HG03565 (cell line): Measurements from ENCODE around the gene RGS2.
A peak's percentile ranks its signal among the peaks of the same experiment; 100 is the strongest.

Experiments
- ATAC-seq: cut with Tn5 transposase; IDR thresholded peaks from one replicate; pipeline ENCODE4 v1.9.1; 2021; ENCODE audit warnings: mild to moderate bottlenecking, moderate library complexity; ENCODE audit not compliant: unreplicated experiment

The RGS2 gene

DNA sequence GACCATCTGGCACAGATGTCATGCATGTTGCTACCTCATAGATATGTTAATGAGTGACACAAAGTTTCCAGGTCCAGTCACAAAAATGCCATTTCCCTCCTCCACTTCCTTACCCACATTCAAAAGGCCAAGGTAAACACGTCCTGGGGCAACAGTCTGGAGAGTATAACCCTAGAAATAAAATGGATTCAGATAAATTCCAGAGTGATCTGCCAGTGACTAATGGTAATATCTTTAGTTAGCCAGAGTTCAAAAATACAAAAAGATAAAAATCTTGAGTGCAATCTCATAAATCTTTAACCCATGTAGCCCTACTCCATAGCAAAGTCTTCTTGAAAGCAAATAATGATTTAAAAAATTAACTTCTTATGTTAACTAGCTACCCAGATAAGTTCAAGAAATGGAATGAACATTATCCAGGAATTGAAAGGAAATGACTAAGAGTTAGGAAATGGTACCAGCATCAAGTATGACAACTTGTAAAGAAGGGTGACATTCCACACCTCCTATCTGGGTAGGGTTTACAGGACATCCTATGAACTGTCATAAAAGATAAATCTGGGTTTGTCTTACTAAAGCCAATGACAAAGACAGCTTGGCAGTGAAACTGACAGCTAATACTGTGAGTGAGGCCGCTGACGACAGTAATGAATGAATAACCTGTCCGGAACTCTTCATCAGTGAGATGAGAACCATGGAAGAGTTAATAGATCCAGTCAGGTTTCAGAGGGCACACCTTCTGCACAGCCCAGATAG is 18.1 kb downstream of the RGS2 start:
- no peak for ATAC-seq

DNA sequence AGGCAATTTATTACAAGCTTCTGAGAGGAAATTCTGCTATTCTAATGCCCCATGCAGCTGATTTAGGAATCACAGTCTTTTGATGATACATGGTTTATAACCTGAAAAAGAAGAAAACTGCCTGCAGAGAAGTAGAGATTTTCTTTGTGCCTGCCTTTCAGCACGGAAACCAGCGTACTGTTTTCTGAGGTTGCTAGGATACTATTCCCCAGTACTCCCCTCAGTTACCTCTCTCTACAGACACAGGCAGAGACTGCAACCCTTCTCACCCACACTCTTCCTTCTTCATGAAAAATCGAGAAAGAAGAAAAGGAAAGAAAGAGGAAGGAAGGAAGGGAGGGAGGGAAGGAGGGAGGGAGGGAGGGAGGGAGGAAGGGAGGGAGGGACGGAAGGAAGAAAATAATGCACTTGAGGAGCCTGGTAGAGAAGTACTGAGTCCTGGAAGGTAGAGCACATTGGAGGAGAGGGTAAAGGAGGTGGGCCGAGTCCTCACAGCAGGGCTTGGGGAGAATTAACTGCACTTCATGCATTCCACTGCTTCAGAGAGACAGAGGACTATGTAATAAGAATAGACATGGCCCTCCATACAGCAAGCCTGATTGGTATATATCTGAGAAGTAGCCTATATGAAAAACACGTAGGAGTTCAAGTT is 21.9 kb downstream of the RGS2 start:
- no peak for ATAC-seq

DNA sequence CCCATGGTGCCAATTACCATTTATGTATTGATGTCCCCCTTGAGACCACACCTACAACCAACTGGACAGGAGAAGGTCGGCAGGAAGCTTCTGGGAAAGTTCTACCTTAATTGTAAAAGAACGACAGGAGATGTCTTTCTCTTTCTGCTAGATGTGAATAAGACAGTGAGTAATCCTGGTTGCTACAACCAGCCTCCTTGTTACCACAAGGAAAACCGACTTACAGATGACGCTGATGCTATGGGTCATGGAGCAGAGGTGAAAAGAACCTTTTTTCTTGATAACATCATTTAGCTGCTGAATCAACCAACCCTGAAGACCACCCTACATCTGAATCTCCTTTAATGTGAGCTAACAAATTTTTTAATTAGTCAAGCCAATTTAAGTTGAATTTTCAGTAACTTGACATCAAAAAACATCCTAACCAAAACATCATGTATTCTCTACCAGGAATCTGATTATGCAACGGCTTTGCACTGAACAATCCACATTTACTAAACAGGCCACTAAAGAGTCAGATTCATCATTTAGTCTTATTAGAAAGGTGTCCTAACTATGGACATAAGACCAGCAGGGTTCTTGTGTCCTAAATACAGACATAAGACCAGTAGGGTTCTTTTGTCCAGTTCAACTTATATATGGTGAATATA is 23.0 kb downstream of the RGS2 start:
- ATAC-seq, result no peak

DNA sequence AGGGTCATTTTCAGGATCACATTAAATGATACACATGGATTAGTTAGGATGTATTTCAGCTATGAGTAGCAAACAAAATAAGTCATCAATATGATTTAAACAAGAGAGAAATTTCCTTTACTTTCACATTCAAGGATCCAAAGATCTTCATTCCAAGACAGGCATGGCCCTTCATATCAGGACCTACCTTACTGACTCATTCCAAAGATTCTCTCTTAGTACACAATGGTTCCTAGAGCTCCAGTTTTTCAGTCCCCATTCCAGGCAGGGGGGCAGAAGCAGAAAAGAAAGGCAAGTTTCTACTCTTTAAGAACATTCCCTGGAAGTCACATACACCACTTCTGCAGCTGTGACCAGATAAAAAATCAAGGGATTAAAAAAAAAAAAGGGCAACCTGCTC is 23.7 kb downstream of the RGS2 start:
- ATAC-seq, result no peak

DNA sequence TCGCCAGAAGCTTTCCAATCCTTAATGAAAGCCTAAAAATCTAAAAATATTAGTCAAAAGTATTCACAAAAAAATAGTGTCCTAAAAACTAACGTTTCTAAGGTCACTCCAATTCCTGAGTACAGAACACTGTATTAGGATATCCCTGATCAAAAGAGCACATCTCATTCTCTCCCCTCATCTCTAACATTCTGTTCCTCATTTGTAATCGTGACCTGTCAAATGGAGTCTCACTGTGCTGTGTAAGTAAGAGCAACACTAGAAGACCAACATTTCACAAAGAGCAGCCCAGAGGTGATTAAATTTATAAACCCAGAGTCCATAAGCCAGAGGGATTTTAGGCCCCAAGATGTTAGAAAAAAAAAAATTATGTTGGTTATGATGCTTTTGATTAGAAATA is 26.3 kb downstream of the RGS2 start:
- ATAC-seq, result no peak

DNA sequence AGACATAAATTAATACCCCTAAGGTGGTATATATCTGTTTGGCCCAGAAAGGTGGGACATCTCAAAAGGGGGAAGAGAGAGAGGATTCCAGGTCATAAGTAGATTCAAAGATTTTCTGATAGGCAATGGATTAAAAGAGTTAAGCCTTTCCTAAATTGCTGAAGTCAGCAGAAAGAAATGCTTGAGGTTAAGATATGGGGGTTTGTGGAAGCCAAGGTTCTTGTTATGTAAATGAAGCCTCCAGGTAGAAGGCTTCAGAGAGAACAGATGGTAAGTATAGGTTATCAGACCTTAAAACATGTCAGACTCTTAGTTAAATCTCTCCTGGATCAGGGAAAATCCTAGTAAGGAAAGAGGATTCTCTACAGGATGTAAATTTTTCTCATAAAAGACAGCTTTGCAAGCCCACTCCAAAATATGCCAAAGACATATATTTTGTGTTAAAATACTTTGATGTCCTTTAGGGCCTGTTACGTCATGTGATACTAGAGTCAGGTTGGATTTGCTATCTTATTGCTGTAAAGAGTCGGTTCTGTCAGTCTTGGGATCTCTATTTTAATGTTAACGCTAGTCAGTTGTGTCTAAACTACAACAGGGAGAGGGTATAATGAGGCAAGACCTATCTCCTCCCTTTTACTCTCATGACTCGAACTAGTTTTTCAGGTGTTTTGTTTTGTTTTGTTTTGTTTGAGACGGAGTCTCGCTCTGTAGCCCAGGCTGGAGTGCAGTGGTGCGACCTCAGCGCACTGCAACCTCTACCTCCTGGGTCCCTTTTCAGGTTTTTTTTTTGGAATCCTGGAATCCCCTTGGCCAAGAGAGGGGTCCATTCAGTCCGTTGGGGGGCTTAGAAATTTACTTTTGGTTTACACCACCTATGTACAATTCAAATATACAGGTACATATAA is 30.6 kb downstream of the RGS2 start:
- ATAC-seq, result no peak

- ATAC-seq, result no peak
Observed at GRCh38 chr1:192844360-192844759, 35.5 kb downstream of the RGS2 start.

DNA sequence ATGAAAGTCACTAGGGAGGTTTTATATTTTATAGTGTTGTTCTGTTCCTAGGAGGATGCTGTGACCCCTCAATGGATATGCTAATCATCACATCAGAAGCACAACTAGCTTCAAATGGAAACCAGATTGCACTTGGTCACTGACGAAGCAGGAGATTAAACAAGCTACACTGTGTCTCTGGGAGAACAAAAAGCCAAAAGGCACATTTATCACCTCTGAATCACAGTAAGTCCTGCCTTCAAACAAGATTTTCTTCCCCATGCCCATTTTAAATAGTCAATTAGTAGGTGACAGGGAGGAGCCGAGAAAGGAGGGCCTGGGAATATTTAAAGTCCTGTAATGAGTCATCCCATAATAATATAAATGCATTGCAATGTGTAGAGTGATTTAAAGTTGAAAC is 38.1 kb downstream of the RGS2 start:
- ATAC-seq, result no peak

GRCh38 chr1:192849011-192849410 is 40.2 kb downstream of the RGS2 start:
- no peak for ATAC-seq

DNA sequence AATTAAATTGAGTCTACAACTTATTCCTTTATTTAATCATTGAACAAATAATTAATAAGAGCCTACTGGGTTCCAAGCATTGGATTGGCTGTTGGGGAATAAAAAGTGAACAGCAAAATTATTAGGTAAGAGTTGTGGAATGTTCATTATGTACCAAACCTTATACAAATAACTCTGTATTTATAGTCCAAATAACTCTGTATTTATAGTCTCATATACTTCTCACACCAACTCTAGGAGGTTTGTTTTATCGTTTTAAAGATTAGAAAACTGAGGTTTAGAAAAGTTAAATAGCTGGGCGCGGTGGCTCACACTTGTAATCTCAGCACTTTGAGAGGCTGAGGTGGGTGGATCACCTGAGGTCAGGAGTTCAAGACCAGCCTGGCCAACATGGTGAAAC is 40.6 kb downstream of the RGS2 start:
- no peak for ATAC-seq

DNA sequence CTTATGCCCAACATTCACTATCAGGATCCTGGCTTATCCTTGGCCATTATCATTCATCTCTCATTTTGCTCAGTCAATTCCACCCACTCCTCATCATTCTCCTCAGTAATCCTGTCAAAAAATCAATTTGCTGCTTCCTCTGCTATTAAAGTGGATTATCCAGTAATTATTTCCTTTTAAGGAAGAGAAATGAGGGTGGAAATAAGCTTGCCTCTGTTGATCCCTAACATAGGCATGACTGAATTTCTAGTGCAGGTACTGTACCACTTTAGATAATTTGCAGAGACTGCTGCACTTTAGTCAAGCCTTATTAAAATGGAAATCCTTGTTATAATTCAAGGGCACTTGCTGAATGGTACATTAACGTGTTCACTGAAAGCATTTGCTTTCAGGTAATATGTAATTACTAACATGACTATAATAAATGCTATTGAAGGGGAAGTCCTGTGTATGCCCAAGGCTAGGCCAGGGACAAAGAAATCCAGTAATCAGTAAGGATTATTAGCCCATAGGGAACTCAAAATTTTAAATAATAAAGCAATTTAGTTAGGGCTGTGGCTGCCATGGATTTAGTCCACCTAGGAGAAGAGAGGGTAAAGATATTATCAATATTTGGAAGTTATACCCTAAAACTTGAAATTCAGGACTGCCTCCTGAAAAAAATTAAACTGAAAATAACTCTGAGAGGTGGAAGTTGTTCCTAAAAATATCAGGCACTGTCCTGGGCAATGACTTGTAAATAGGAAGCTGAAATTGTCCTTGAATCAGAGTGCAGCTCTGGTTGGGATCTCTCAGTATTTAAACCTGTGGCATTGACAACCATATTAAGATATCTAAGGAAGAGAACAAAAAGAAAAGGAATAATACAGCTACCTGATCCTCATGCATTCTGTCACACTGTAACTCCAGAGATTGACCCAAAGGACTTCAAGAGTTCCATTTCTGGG is 43.4 kb downstream of the RGS2 start:
- ATAC-seq, result no peak

- no peak for ATAC-seq
Observed at GRCh38 chr1:192858456-192858855, 49.6 kb downstream of the RGS2 start.

DNA sequence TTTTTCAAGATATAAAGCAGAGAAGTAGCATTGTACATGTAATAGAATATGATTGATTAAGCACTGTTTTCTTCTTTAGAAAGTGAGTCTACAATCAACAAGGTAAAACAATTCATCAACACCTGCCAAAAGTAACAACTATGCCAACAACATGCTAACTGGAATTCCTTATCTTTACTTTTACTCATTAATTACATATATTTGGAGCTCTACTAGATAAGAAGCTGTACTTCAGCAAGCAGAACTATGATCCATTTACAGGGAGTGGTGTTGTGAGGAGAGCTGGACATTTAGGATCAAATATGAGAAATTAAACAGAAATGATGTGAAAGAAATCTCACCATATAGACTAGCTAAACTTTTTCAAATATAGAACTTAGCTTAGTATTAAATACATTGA is 51.0 kb downstream of the RGS2 start:
- no peak for ATAC-seq

- peak; percentile 43 for ATAC-seq
Observed at GRCh38 chr1:192860478-192861185, 51.8 kb downstream of the RGS2 start.

DNA sequence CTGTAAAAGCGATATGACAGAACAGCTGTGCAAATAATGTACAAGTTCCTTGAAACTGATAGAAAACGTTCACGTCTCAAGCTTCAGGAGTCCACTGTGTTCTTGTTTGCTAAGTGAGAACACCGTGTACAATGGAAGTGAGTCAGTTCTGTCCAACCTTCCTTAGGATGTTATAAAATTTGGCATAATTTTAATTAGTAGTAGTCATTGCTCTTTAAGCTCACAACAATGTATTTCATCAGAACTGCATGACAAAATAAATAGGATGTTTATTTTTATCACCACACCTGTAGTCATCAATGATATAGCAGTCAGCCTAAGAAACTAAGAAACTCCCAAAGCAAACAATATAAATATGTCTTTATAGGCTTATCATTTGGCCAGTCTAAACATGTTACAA is 53.0 kb downstream of the RGS2 start:
- no peak for ATAC-seq
